ENCODE results near the gene TBC1D17.
A peak's percentile ranks its signal among the peaks of the same experiment; 100 is the strongest.

The TBC1D17 gene

DNA sequence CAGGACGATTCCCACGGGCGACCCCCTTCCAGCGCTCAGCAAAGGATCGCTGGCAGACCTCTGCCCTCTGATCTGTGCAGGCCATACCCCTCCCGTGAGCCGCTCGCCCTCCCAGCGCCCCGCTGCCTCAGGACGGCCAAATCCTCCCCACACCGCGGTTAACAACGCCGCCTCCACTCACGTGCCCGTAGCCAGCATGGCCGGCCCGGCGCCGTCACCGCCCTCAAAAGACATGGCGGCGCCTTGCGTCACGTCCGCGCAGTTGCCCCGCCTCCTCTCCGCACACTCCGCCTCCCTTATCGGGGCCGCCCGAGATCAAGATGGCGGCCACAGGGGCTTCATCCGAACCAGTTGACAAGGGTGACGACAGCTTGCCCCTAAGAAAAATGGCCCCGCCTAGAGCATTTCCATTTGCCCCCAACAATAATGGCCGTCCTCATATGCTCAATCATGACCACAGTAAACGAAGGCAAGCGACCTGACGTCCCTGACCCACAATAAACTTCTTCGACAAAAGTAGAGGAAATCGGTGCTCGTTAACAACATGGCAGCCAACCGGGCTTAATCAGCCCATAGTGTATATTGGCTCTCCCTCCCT, 981 bp upstream of the TBC1D17 start:
- H3K27ac ChIP-seq, result peak overlapping the region; percentile 100
- peaks cover 25 to 57% (median 29%) of the 10 kb centered on the region in 3 donors for H3K36me3 ChIP-seq
- TF ChIP-seq, protein P1, sequence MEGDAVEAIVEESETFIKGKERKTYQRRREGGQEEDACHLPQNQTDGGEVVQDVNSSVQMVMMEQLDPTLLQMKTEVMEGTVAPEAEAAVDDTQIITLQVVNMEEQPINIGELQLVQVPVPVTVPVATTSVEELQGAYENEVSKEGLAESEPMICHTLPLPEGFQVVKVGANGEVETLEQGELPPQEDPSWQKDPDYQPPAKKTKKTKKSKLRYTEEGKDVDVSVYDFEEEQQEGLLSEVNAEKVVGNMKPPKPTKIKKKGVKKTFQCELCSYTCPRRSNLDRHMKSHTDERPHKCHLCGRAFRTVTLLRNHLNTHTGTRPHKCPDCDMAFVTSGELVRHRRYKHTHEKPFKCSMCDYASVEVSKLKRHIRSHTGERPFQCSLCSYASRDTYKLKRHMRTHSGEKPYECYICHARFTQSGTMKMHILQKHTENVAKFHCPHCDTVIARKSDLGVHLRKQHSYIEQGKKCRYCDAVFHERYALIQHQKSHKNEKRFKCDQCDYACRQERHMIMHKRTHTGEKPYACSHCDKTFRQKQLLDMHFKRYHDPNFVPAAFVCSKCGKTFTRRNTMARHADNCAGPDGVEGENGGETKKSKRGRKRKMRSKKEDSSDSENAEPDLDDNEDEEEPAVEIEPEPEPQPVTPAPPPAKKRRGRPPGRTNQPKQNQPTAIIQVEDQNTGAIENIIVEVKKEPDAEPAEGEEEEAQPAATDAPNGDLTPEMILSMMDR (IDR thresholded peaks at IDR 0.05), result no peak
- H3K4me3 ChIP-seq, result peak overlapping the region; percentile 90 to 97
- intact Hi-C loops (cut with DNase I; ENCODE audit: low total_unique reads), result no loop called here
- DNase-seq, result peak; percentile 98 to 99
- peaks cover 0 to 32% (median 27%) of the 10 kb centered on the region in 4 donors for H3K4me1 ChIP-seq
- H3K9me3 ChIP-seq, result no peaks in the 10 kb centered on the region
- no peaks in the 10 kb centered on the region for H3K27me3 ChIP-seq

DNA sequence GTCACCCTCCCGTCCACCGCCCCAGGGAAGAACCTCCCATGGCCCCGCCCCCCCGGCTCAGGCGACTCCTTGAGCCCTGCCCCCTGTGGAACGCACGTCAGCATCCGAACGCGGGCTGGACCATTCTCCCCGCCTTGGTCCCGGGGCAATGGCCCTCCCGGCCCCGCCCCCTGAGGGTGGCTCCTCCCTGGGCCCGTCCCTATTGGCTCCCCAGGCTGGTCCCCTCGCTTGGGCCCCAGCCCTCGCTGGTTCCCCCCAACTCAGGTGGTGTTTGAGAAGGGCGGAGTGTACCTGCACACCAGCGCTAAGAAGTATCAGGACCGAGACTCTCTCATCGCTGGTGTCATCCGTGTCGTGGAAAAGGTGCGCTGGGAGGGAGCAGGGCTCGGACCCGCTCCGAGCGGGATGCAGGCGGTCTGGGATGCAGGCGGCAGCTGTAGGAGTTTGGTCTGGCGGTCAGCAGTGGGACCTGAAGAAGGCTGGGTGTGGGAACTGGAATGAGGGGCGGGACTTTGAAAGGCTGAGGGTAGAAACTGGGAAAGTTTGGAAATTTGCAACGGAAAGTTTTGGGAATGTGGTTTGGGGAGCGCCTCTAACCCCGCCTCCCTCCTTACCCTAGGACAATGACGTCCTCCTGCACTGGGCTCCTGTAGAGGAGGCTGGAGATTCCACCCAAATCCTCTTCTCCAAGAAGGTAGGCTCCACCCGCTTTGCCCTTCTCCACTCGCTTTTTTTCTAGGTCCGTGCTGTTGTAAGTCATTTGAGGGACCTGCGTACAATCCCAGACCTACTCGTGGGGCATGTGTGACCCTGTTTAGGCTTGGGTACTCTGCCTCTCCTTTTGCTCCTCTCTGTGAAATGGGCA, 609 bp downstream of the TBC1D17 start:
- Histone ChIP-seq H3K27me3 (no peaks in the 10 kb centered on the region), H3K4me3 (peak overlapping the region; percentile 90 to 97), H3K27ac (peak overlapping the region; percentile 100), H3K36me3 (peaks cover 41 to 58% (median 44%) of the 10 kb centered on the region in 3 donors), H3K9me3 (no peaks in the 10 kb centered on the region), H3K4me1 (peaks cover 0 to 32% (median 27%) of the 10 kb centered on the region in 4 donors)
- TF ChIP-seq, protein P1 (IDR thresholded peaks at IDR 0.05), result no peak
- DNase-seq, result peak; percentile 99
- intact Hi-C loops (cut with DNase I; ENCODE audit: low total_unique reads), result no loop called here

DNA sequence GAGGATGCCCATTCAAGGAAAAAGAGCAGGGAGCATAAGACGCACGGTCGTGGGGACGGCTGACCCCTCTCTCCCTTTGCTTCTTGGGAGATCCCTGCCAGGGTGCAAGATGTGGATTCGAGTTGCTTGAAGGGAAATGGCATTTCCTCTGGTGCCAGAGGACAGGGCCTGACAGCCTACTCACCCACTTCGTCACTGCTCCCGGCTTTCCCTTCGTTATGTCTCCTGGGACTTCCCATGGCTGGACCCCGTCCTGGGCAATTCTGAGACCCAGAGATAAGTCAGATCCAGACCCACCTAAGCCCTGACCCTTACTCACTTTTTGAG, 1.2 kb downstream of the TBC1D17 start:
- intact Hi-C loops (cut with DNase I; ENCODE audit: low total_unique reads), result no loop called here
- no peak for DNase-seq
- Histone ChIP-seq H3K36me3 (peaks cover 47 to 60% (median 50%) of the 10 kb centered on the region in 3 donors), H3K4me3 (peak overlapping the region; percentile 90 to 97), H3K27ac (peak overlapping the region; percentile 100), H3K4me1 (peaks cover 0 to 32% (median 27%) of the 10 kb centered on the region in 4 donors), H3K9me3 (no peaks in the 10 kb centered on the region), H3K27me3 (no peaks in the 10 kb centered on the region)
- TF ChIP-seq, protein P1 (IDR thresholded peaks at IDR 0.05), result no peak

DNA sequence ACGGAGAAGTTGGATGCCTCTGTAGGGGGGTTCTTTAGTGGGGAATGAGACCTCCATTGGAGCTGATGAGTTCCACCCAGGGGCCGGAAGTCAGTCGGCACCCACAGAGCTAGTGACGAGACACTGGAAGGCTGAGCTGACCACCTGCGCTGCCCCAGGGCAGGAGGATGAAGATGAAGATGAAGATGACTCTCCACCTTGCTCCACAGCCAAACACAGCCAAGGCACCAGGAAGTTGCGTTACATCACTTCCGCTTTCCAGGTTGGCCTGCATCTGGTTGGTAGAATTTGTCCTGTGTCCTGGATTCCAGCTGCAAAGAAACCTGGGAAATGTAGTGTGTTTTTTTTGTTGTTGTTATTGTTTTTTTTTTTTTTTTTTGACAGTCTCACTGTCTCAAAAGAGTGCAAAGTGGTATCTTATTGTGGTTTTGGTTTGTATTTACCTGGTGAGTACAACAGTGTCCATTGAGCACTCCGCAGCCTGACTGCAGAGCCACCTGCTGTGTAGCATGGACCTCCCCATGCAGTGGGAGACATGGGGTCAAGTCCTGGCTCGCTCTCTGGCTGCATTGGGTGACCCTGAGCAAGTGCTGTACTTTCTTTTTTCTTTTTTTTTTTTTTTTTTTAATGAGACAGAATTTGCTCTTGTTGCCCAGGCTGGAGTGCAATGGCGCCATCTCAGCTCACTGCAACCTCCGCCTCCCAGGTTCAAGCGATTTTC, 1.9 kb downstream of the TBC1D17 start:
- Histone ChIP-seq H3K4me3 (no peak overlapping the region), H3K36me3 (peaks cover 54 to 60% (median 57%) of the 10 kb centered on the region in 3 donors), H3K27me3 (no peaks in the 10 kb centered on the region), H3K27ac (no peak overlapping the region), H3K4me1 (peaks cover 0 to 31% (median 23%) of the 10 kb centered on the region in 4 donors), H3K9me3 (no peaks in the 10 kb centered on the region)
- intact Hi-C loops (cut with DNase I; ENCODE audit: low total_unique reads), result no loop called here
- DNase-seq, result no peak
- TF ChIP-seq, protein P1 (IDR thresholded peaks at IDR 0.05), result no peak

DNA sequence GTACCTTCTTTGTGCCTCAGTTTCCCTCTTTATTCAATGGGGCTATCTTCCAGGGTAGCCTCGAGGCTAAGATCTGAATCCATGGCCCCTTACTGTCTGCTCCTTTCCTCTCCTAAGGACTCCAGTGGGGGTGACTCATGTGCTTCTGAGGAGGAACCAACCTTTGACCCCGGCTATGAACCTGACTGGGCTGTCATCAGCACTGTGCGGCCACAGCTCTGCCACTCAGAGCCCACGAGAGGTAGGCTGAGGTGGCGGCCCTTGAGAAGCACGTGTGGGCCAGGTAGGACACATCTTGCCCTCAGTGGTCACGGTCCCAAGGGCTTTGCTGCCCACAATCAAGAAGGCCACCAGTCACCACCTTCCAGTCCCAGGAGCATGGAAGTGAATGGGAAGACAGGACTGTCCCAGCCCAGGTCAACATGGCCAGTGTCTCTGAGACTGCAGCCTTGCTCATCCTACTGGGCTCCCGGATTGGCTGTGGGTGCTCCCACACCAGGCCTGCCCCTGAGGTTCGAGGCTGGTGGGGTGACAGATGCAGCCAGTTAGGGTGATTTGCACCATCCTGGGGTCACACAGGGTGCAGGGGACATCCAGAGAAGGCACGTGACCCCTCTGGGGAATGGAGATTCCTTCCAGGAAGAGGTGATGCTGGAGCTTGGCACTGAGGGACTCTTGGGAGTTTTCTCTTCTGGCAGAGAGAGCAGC, 2.8 kb downstream of the TBC1D17 start:
- TF ChIP-seq, protein P1 (IDR thresholded peaks at IDR 0.05), result no peak
- Histone ChIP-seq H3K9me3 (no peaks in the 10 kb centered on the region), H3K36me3 (peaks cover 62 to 66% (median 65%) of the 10 kb centered on the region in 3 donors), H3K4me3 (no peak overlapping the region), H3K27me3 (no peaks in the 10 kb centered on the region), H3K27ac (no peak overlapping the region), H3K4me1 (peaks cover 0 to 22% (median 16%) of the 10 kb centered on the region in 4 donors)
- intact Hi-C loops (cut with DNase I; ENCODE audit: low total_unique reads), result no loop called here
- no peak for DNase-seq
